ENCODE measurements around the gene ODF2.
"Not testable (repeated sequence)": the region's sequence is repeated elsewhere in the genome, so short reads cannot be mapped to it uniquely, and the experiment has no call there.

The ODF2 gene

DNA sequence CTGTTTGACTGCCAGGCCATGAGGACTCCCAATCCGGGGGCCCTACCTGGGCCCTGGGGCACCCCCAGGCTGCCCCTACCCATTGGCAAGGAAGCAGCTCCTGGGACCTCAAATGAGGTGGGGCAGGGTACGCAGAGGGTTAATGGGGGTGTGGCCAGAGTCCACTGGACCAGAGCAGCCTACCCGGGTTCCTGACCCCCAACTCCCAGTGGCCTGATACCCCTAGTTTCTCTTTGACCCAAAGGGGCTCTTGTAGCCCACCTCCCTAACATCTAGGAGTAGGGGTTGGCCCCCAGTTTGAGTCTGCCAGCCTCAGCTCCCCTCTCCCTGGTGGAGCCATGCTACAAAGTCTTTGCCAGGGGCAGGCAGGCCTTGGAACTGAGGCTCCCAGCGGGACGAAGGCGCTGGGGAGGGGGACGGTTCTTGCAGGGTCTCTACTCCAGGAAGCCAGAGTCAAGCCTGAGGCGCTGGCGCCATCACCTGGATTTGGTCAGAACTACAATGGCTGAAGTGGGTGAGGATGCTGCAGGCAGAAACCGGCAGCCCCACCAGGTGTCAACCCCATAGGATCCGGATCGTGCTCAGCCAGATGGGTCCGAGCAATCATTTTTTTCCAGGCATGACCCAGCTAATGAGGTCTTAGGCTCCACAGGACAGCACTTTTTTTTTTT, 43.6 kb upstream of the ODF2 start:
- TF ChIP-seq CTCF (conservative IDR thresholded peaks at IDR 0.05; ENCODE audit: control insufficient read depth, insufficient read depth, low read depth, low read length): peak; percentile 68
- peak; percentile 30 for DNase-seq (ENCODE audit: low read depth)
- no peak overlapping the region for H3K4me3 ChIP-seq (ENCODE audit: control insufficient read depth, low read depth, low read length)

GRCh38 chr9:128413728-128414127, 42.1 kb upstream of the ODF2 start:
- not testable (repeated sequence) for DNase-seq (ENCODE audit: low read depth); H3K4me3 ChIP-seq (ENCODE audit: control insufficient read depth, low read depth, low read length)

DNA sequence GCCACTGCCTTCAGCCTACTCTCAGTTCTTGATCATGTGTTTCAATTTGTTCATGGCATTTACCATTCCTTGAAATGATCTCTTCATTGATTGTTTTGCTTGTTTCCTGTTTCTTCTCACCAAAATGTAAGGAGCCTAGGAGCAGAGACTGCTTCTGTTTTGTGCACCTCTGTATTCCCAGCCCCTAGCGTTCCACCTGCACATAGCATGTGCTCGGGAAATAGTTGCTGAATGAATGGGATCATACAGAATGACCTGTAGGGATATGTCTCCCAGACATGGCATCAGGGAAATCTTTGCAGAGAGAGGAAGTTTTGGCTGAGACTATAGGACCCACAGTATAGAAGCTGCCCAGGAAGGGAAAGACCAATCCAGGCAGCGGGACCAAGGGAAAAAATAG, 41.3 kb upstream of the ODF2 start:
- TF ChIP-seq CTCF (conservative IDR thresholded peaks at IDR 0.05; ENCODE audit: control insufficient read depth, insufficient read depth, low read depth, low read length): no peak

DNA sequence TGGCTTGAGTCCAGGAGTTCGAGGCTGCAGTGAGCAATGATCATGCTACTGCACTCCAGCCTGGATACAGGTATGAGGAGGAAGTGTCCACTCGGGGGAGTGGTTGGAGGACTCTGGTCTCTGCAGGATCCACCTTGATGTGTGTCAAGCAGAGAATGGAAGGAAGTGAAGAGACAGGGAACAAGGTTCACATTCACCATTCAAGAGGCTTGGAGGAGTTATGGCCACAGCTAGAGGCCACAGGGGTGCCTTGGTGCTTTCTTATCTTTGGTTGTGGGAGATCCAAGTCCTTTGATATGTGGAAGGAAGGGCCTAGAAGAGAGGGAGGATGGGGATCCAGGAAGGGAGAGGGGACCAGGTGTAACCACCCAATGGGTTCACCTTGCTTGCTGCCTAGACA, 40.5 kb upstream of the ODF2 start:
- DNase-seq (ENCODE audit: low read depth): no peak
- TF ChIP-seq CTCF (conservative IDR thresholded peaks at IDR 0.05; ENCODE audit: control insufficient read depth, insufficient read depth, low read depth, low read length): no peak
- H3K4me3 ChIP-seq (ENCODE audit: control insufficient read depth, low read depth, low read length): no peak overlapping the region

More for the DNA sequence above, 41.3 kb upstream of the ODF2 start:
- no peak overlapping the region for H3K4me3 ChIP-seq (ENCODE audit: control insufficient read depth, low read depth, low read length)
- no peak for DNase-seq (ENCODE audit: low read depth)

- H3K4me3 ChIP-seq (ENCODE audit: control insufficient read depth, low read depth, low read length): no peak overlapping the region
- TF ChIP-seq CTCF (conservative IDR thresholded peaks at IDR 0.05; ENCODE audit: control insufficient read depth, insufficient read depth, low read depth, low read length): no peak
- no peak for DNase-seq (ENCODE audit: low read depth)
Observed at GRCh38 chr9:128416014-128416413, 39.8 kb upstream of the ODF2 start.

DNA sequence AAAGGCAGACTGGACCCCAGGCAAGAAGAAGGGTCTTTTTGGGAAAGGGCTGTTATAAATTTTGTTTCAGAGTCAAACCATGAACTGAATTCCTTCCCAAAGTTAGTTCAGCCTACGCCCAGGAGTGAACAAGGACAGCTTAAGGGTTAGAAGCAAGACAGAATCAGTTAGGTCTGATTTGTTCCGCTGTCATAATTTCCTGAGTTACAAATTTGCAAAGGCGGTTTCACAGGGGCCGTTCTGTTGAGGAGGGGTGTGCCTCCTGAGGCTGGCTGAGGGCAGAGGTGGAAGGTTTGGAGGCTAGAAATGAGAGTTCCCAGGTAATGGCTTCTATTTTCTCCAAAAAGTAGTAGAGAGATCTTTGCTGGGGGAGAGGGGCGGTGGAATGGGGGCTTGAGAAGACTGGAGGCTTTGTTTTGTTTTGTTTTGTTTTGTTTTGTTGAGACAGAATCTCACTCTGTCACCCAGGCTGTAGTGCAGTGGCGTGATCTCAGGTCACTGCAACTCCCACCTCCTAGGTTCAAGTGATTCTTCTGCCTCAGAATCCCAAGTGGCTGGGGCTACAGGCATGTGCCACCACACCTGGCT, 39.3 kb upstream of the ODF2 start:
- no peak overlapping the region for H3K4me3 ChIP-seq (ENCODE audit: control insufficient read depth, low read depth, low read length)
- no peak for DNase-seq (ENCODE audit: low read depth)
- no peak for TF ChIP-seq CTCF (conservative IDR thresholded peaks at IDR 0.05; ENCODE audit: control insufficient read depth, insufficient read depth, low read depth, low read length)

DNA sequence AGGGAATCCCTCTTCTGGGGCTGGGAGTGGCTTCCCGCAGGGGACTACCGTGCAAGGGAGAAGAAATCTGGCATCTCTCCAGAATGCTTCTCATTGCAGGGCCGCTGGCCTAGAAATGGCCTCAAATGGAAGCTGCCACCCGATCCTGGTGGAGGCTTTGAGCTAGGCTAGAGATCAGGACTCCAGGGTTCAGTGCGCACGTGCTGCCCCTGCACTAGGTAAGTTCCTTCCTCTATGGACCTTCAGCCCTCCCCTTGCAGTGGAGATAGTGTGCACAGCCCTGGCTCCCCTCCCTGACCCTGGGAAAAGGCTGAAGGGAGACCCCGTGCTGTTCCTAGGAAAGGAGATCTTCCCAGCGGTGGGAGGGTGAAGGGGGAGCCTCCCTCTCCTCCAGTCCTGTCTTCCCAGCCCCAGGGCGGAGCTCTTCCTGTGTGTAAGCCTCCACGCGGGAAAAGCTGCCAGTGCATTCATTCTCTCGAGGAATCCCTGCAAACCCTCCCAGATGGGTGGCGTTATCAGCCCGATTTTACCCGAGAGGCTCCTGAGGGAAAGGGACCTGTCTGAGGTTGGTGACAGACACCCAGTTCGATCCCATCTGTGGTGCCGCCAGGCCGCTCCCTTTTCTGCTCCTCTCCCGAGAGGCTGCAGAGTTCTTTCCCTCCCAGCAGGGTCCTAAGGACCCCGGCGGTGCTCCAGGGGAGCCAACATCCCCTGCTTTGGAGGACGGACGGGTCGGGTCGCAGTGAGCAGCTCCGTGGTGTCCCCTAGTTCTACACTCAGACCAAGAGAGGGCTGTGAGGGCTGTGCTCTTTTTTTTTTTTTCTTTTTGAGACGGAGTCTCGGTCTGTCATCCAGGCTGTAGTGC, 36.5 kb upstream of the ODF2 start:
- DNase-seq (ENCODE audit: low read depth): peak; percentile 29
- peak overlapping the region; percentile 83 for H3K4me3 ChIP-seq (ENCODE audit: control insufficient read depth, low read depth, low read length)
- TF ChIP-seq CTCF (conservative IDR thresholded peaks at IDR 0.05; ENCODE audit: control insufficient read depth, insufficient read depth, low read depth, low read length): no peak
